Gastrocnemius medialis (tissue), 4 donors: ENCODE data around the gene PML.

Experiments used
- POLR2A ChIP-seq, 2 donors: fragments of 450-650 bp; IDR thresholded peaks; one replicate each; pipeline ENCODE4 v1.6.1; 2017; ENCODE audit warnings: antibody characterized with exemption in 2 of 2, mild to moderate bottlenecking in 2 of 2, moderate library complexity in 2 of 2
- TF ChIP-seq, protein P1 (sequence below), 5 experiments: fragments of 450-650 bp in 3 of 5; fragments of 200-600 bp in 2 of 5; sonication (generic) in 2 of 5; IDR thresholded peaks in 4 of 5; conservative IDR thresholded peaks in 1 of 5; 1 replicate in 4 of 5; 2 replicates in 1 of 5; pipeline ENCODE4 v1.5.1; 2016 to 2019; ENCODE audit warnings: antibody characterized with exemption in 5 of 5, mild to moderate bottlenecking in 3 of 5, moderate library complexity in 3 of 5

GRCh38 chr15:74044267-74045110, 50.0 kb downstream of the PML start:
- TF ChIP-seq POLR2A (IDR thresholded peaks at IDR 0.05) = no peak
- TF ChIP-seq, protein P1, sequence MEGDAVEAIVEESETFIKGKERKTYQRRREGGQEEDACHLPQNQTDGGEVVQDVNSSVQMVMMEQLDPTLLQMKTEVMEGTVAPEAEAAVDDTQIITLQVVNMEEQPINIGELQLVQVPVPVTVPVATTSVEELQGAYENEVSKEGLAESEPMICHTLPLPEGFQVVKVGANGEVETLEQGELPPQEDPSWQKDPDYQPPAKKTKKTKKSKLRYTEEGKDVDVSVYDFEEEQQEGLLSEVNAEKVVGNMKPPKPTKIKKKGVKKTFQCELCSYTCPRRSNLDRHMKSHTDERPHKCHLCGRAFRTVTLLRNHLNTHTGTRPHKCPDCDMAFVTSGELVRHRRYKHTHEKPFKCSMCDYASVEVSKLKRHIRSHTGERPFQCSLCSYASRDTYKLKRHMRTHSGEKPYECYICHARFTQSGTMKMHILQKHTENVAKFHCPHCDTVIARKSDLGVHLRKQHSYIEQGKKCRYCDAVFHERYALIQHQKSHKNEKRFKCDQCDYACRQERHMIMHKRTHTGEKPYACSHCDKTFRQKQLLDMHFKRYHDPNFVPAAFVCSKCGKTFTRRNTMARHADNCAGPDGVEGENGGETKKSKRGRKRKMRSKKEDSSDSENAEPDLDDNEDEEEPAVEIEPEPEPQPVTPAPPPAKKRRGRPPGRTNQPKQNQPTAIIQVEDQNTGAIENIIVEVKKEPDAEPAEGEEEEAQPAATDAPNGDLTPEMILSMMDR (IDR thresholded peaks at IDR 0.05 in 4 of 5, conservative IDR thresholded peaks at IDR 0.05 in 1 of 5) = no peak
